HG03442 (cell line): ENCODE results near the gene KCNK3.

Experiments
- ATAC-seq: cut with Tn5 transposase; IDR thresholded peaks from one replicate; pipeline ENCODE4 v1.9.1; 2021; ENCODE audit warnings: mild to moderate bottlenecking, moderate library complexity; ENCODE audit not compliant: unreplicated experiment

The KCNK3 gene

DNA sequence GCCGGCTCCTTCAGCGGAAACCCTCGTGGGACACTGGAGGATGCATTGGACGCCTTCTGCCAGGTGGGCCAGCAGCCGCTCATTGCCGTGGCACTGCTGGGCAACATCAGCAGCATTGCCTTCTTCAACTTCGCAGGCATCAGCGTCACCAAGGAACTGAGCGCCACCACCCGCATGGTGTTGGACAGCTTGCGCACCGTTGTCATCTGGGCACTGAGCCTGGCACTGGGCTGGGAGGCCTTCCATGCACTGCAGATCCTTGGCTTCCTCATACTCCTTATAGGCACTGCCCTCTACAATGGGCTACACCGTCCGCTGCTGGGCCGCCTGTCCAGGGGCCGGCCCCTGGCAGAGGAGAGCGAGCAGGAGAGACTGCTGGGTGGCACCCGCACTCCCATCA lies 85.6 kb downstream of the KCNK3 start:
- no peak for ATAC-seq

GRCh38 chr2:26778507-26778906 lies 86.0 kb downstream of the KCNK3 start:
- no peak for ATAC-seq

GRCh38 chr2:26780203-26780760 lies 87.8 kb downstream of the KCNK3 start:
- no peak for ATAC-seq
